Left lung (tissue), 10 donors: ENCODE data around the gene PRTN3. TPM values are rescaled to one million over a fixed set of nuclear protein-coding genes. Genes with fewer than 3 reads are reported as not detected.

Source experiments
- ATAC-seq: fragments of 200-7000 bp; cut with Tn5 transposase; one replicate; pipeline ENCODE4 v1.9.1; 2020; ENCODE audit warnings: moderate library complexity
- DNase-seq, 4 donors: peaks; one replicate each; pipeline ENCODE4 v3.0.0-alpha.2; 2013 to 2020
- H3K27ac ChIP-seq, 2 donors: fragments of 200-600 bp; sonication (generic) in 1 of 2; one replicate each; pipeline versions ENCODE4 v1.5.0 to v1.8.0; 2020 to 2021
- H3K27me3 ChIP-seq, 2 donors: fragments of 200-600 bp; sonication (generic) in 1 of 2; one replicate each; pipeline versions ENCODE4 v1.5.0 to v1.8.0; 2020 to 2021
- H3K36me3 ChIP-seq, 2 donors: fragments of 200-600 bp; sonication (generic) in 1 of 2; one replicate each; pipeline versions ENCODE4 v1.5.0 to v1.8.0; 2020 to 2021
- H3K4me1 ChIP-seq, 2 donors: fragments of 200-600 bp; one replicate each; pipeline ENCODE4 v1.8.0; 2021
- H3K4me3 ChIP-seq, 2 donors: fragments of 200-600 bp; sonication (generic) in 1 of 2; one replicate each; pipeline versions ENCODE4 v1.5.0 to v1.8.0; 2020 to 2021; ENCODE audit warnings: mild to moderate bottlenecking in 1 of 2
- H3K9me3 ChIP-seq, 2 donors: fragments of 200-600 bp; sonication (generic) in 1 of 2; one replicate each; pipeline versions ENCODE4 v1.5.0 to v1.8.0; 2020 to 2021
- CTCF ChIP-seq, 2 donors: fragments of 200-600 bp; sonication (generic) in 1 of 2; IDR thresholded peaks; one replicate each; pipeline versions ENCODE4 v1.5.0 to v1.8.0; 2021; ENCODE audit warnings: antibody characterized with exemption in 2 of 2
- intact Hi-C, 2 donors: fragments of 100-400 bp; cut with DNase I; formaldehyde crosslinking; loops; one replicate each; pipeline versions ENCODE4 v1.11.2 to v1.14.2; 2022
- polyA plus RNA-seq, 6 donors: library from polyadenylated mRNA; unstranded; fragments of 120-200 nt; gene quantifications; one replicate each; pipeline ENCODE4 v1.2.1, GENCODE V29; 2013; ENCODE audit not compliant: insufficient read length in 6 of 6
- total RNA-seq, 2 donors: library from RNA; stranded (reverse); fragmentation: NEBNext Ultra II Directional; extraction: Animal tissue kit (Norgen Biotek cat#: 25700); gene quantifications; one replicate each; pipeline ENCODE4 v1.2.1, GENCODE V29; 2021
- donor health status: DM: no; HTN: yes; CAD: no.
- donor health status: DM: no; HTN: no; CAD: no.

Gene PRTN3
- total and polyA plus RNA-seq, 8 donors: 0.55 to 3.8 (median 2.4) TPM

- H3K36me3 ChIP-seq: peaks cover 10 to 73% of the 10 kb centered on the region in 2 donors
- ATAC-seq: peak; percentile 18
Observed at GRCh38 chr19:801030-801860, 39.6 kb upstream of the PRTN3 start.

GRCh38 chr19:801861-802497, 38.8 kb upstream of the PRTN3 start:
- Histone ChIP-seq H3K27ac (peak overlapping the region; percentile 62 to 95), H3K27me3 (no peaks in the 10 kb centered on the region), H3K36me3 (peaks cover 10 to 81% of the 10 kb centered on the region in 2 donors), H3K4me3 (peak overlapping the region in 1 of 2 donors; percentile 94), H3K4me1 (peaks cover 43 to 64% of the 10 kb centered on the region in 2 donors), H3K9me3 (no peaks in the 10 kb centered on the region)
- peak in 2 of 4 donors; percentile 72 to 87 for DNase-seq
- no peak for TF ChIP-seq CTCF (IDR thresholded peaks at IDR 0.05)
- intact Hi-C loops: no loop called here
- ATAC-seq: peak; percentile 47

More at GRCh38 chr19:801030-801860, 39.6 kb upstream of the PRTN3 start:
- Histone ChIP-seq H3K9me3 (no peaks in the 10 kb centered on the region), H3K27ac (peak overlapping the region; percentile 62 to 95), H3K27me3 (no peaks in the 10 kb centered on the region), H3K4me3 (peak overlapping the region in 1 of 2 donors; percentile 94), H3K4me1 (peaks cover 43 to 69% of the 10 kb centered on the region in 2 donors)
- peak in 2 of 4 donors; percentile 75 to 85 for DNase-seq
- TF ChIP-seq CTCF (IDR thresholded peaks at IDR 0.05): no peak
- intact Hi-C loops: no loop called here

GRCh38 chr19:802498-803098, 38.2 kb upstream of the PRTN3 start:
- peaks cover 43 to 68% of the 10 kb centered on the region in 2 donors for H3K4me1 ChIP-seq
- H3K4me3 ChIP-seq: peak overlapping the region in 1 of 2 donors; percentile 94

GRCh38 chr19:803099-803561, 37.7 kb upstream of the PRTN3 start:
- H3K4me1 ChIP-seq: peaks cover 43 to 67% of the 10 kb centered on the region in 2 donors

More at GRCh38 chr19:802498-803098, 38.2 kb upstream of the PRTN3 start:
- no peak for DNase-seq
- ATAC-seq: no peak
- Histone ChIP-seq H3K27me3 (no peaks in the 10 kb centered on the region), H3K9me3 (no peaks in the 10 kb centered on the region), H3K36me3 (peaks cover 13 to 87% of the 10 kb centered on the region in 2 donors), H3K27ac (peak overlapping the region in 1 of 2 donors; percentile 95)
- intact Hi-C loops: no loop called here
- TF ChIP-seq CTCF (IDR thresholded peaks at IDR 0.05): no peak

More at GRCh38 chr19:803099-803561, 37.7 kb upstream of the PRTN3 start:
- intact Hi-C loops: no loop called here
- H3K27me3 ChIP-seq: no peaks in the 10 kb centered on the region
- peak overlapping the region in 1 of 2 donors; percentile 95 for H3K27ac ChIP-seq
- no peak overlapping the region for H3K4me3 ChIP-seq
- no peaks in the 10 kb centered on the region for H3K9me3 ChIP-seq
- no peak for TF ChIP-seq CTCF (IDR thresholded peaks at IDR 0.05)
- peaks cover 13 to 92% of the 10 kb centered on the region in 2 donors for H3K36me3 ChIP-seq
- DNase-seq (no peak), ATAC-seq (no peak)
